Fibroblast of pulmonary artery (primary cell): Measurements from ENCODE around the gene FLNB.

ENCODE experiments used
- DNase-seq: peaks from one replicate; pipeline ENCODE4 v3.0.0-alpha.2; 2010; ENCODE audit warnings: low read depth
- H3K4me3 ChIP-seq: replicated peaks from 2 replicates; pipeline ENCODE4 v1.5.1; 2011; ENCODE audit warnings: low read depth, mild to moderate bottlenecking, control low read depth, low read length, moderate library complexity
- CTCF ChIP-seq: IDR thresholded peaks from 2 replicates; pipeline ENCODE4 v1.5.1; 2011; ENCODE audit warnings: mild to moderate bottlenecking, control low read depth, low read length, inconsistent platforms; ENCODE audit errors: missing control alignments

FLNB gene

GRCh38 chr3:57962448-57962834, 45.8 kb upstream of the FLNB start:
- no peak for DNase-seq
- no peak overlapping the region for H3K4me3 ChIP-seq
- no peak for TF ChIP-seq CTCF

GRCh38 chr3:57963811-57964346, 44.3 kb upstream of the FLNB start:
- no peak for TF ChIP-seq CTCF
- no peak overlapping the region for H3K4me3 ChIP-seq
- DNase-seq = no peak

- DNase-seq = peak; percentile 84
- no peak for TF ChIP-seq CTCF
- no peak overlapping the region for H3K4me3 ChIP-seq
Measured at GRCh38 chr3:57966829-57967228, 41.4 kb upstream of the FLNB start.

GRCh38 chr3:57967590-57967989, 40.6 kb upstream of the FLNB start:
- no peak for TF ChIP-seq CTCF
- no peak overlapping the region for H3K4me3 ChIP-seq
- no peak for DNase-seq

- no peak for TF ChIP-seq CTCF
- no peak for DNase-seq
- H3K4me3 ChIP-seq = no peak overlapping the region
Measured at GRCh38 chr3:57968501-57968900, 39.7 kb upstream of the FLNB start.

- no peak overlapping the region for H3K4me3 ChIP-seq
- no peak for TF ChIP-seq CTCF
Measured at GRCh38 chr3:57971975-57972374, 36.2 kb upstream of the FLNB start.

GRCh38 chr3:57972531-57973111, 35.6 kb upstream of the FLNB start:
- H3K4me3 ChIP-seq = no peak overlapping the region
- no peak for DNase-seq
- no peak for TF ChIP-seq CTCF

More at GRCh38 chr3:57971975-57972374, 36.2 kb upstream of the FLNB start:
- DNase-seq = no peak
